ENCODE measurements around the gene UBE2J2. TPM values are rescaled to one million over a fixed set of nuclear protein-coding genes. Genes with fewer than 3 reads are reported as not detected.
A peak's percentile ranks its signal among the peaks of the same experiment; 100 is the strongest.

UBE2J2 gene
- total RNA-seq, 1 donor from 2014 or later: 25.2 TPM

DNA sequence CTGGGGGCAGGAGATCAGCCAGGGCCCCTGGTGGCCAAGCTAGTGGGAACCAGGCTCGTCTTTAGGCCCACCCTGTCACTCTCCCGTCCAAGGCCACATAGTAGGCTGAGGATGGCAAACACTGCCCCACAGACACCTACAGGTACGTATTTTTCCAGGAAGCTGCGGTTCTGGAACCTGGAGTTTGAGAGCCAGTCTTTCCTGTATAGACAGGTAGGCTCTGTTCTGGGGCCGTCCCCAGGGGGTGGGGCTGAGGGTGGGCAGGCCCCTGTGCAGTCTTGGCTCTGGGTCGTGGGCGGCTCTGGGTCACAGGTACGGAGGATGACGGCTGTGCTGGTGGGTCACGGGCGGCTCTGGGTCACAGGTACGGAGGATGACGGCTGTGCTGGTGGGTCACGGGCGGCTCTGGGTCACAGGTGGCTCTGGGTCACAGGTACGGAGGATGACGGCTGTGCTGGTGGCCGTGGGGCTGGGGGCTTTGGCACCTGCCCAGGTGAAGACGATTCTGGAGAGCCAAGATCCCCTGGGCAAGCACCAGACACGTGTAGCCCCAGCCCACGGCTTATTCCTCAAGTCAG lies 36.9 kb upstream of the UBE2J2 start:
- TF ChIP-seq, protein P1, sequence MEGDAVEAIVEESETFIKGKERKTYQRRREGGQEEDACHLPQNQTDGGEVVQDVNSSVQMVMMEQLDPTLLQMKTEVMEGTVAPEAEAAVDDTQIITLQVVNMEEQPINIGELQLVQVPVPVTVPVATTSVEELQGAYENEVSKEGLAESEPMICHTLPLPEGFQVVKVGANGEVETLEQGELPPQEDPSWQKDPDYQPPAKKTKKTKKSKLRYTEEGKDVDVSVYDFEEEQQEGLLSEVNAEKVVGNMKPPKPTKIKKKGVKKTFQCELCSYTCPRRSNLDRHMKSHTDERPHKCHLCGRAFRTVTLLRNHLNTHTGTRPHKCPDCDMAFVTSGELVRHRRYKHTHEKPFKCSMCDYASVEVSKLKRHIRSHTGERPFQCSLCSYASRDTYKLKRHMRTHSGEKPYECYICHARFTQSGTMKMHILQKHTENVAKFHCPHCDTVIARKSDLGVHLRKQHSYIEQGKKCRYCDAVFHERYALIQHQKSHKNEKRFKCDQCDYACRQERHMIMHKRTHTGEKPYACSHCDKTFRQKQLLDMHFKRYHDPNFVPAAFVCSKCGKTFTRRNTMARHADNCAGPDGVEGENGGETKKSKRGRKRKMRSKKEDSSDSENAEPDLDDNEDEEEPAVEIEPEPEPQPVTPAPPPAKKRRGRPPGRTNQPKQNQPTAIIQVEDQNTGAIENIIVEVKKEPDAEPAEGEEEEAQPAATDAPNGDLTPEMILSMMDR (IDR thresholded peaks at IDR 0.05): no peak
- intact Hi-C loops (cut with DNase I): no loop called here
- DNase-seq (ENCODE audit: low spot score in 2 of 2): no peak
- Histone ChIP-seq H3K4me1 (peaks cover 15 to 31% of the 10 kb centered on the region in 2 donors), H3K4me3 (no peak overlapping the region), H3K27ac (peak overlapping the region in 1 of 2 donors; percentile 95), H3K36me3 (peaks cover 46 to 54% of the 10 kb centered on the region in 2 donors), H3K9me3 (no peaks in the 10 kb centered on the region), H3K27me3 (no peaks in the 10 kb centered on the region)

DNA sequence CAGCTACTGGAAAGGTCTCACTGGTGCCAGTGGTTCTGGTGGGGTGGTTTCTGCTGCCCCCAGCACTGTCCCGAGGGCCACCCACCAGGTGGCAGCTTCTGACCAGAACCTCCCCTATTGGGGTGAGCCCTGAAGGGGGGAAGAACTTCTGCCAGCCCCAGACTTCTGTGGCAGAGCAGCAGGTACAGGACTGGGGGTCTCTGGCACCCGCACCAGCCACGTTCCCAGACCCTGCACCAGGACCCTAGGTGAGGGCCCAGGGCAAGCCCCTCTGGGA lies 36.4 kb upstream of the UBE2J2 start:
- Histone ChIP-seq H3K4me1 (peaks cover 19 to 37% of the 10 kb centered on the region in 2 donors), H3K27me3 (no peaks in the 10 kb centered on the region), H3K9me3 (no peaks in the 10 kb centered on the region), H3K27ac (peak overlapping the region; percentile 95), H3K4me3 (no peak overlapping the region), H3K36me3 (peaks cover 43 to 52% of the 10 kb centered on the region in 2 donors)
- intact Hi-C loops (cut with DNase I): no loop called here
- TF ChIP-seq, protein P1 (IDR thresholded peaks at IDR 0.05): peak in 1 of 3 experiments; percentile 5
- no peak for DNase-seq (ENCODE audit: low spot score in 2 of 2)

DNA sequence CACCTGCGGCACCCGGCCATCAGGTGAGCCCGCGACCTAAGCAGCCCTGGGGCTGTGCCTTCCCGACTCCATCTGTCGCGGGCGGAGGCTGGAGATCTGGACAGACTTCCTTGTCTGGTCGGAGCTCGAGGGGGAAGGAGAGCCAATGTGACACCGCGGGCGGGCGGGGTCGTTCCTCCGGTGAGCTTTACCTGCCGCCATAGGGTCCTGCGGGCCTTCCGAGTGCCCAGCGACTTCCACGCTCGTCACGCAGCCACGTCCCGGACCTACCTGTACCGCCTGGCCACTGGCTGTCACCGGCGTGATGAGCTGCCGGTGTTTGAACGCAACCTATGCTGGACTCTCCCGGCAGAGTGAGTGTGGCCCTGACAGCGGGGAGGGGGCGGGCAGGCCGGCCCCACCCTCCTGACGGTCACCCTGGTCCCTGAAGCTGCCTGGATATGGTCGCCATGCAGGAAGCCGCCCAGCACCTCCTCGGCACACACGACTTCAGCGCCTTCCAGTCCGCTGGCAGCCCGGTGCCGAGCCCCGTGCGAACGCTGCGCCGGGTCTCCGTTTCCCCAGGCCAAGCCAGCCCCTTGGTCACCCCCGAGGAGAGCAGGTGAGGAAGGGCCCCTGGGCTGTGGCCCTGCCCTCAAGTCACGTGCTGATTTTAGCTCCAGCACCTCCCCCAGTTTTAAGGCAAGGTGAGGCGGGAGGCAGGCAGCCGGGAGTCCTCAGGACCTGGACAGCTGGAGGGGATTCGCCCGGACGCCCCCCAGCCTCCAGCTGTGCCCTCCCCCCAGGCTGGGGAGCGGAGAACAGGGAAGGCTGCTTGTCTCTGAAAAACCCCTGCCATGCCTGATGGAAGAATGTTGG lies 35.8 kb upstream of the UBE2J2 start:
- H3K27ac ChIP-seq: peak overlapping the region; percentile 95
- peaks cover 38 to 47% of the 10 kb centered on the region in 2 donors for H3K36me3 ChIP-seq
- TF ChIP-seq, protein P1 (IDR thresholded peaks at IDR 0.05): no peak
- H3K9me3 ChIP-seq: no peaks in the 10 kb centered on the region
- intact Hi-C loops (cut with DNase I): loop anchor here (2.0 to 5.0 kb wide), 4 partner anchors 15 to 77 kb away; partner anchors contain the start of genes AURKAIP1, B3GALT6, CPTP and DVL1
- peak overlapping the region; percentile 94 to 99 for H3K4me3 ChIP-seq
- no peaks in the 10 kb centered on the region for H3K27me3 ChIP-seq
- H3K4me1 ChIP-seq: peaks cover 25 to 40% of the 10 kb centered on the region in 2 donors
- no peak for DNase-seq (ENCODE audit: low spot score in 2 of 2)

DNA sequence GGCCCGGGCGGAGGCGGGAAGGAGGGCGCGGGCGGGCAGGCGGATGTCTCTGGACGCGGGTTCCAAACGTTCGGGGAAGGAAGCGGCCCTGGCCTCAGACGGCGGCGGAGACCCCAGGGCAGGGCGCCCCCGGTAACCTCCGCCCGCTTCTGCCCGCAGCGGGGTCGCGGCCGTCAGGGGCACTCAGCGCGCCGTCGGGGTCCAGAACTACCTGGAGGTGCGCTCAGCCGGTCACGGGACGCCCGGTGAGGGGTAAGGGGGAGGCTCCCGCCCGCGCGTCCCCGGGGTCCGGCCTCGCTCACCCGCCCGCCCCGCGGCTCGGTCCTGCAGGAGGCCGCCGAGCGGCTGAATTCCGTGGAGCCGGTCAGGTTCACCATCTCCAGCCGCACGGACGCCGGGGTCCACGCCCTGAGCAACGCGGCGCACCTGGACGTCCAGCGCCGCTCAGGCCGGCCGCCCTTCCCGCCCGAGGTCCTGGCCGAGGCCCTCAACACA lies 35.1 kb upstream of the UBE2J2 start:
- peak overlapping the region; percentile 94 to 99 for H3K4me3 ChIP-seq
- H3K4me1 ChIP-seq: peaks cover 25 to 40% of the 10 kb centered on the region in 2 donors
- peak overlapping the region; percentile 95 for H3K27ac ChIP-seq
- H3K9me3 ChIP-seq: no peaks in the 10 kb centered on the region
- intact Hi-C loops (cut with DNase I): loop anchor here (1.0 to 5.0 kb wide), 5 partner anchors 16 to 306 kb away; partner anchors contain the start of genes AURKAIP1, B3GALT6, CPTP and DVL1
- TF ChIP-seq, protein P1 (IDR thresholded peaks at IDR 0.05): no peak
- peaks cover 31 to 40% of the 10 kb centered on the region in 2 donors for H3K36me3 ChIP-seq
- no peaks in the 10 kb centered on the region for H3K27me3 ChIP-seq
- DNase-seq (ENCODE audit: low spot score in 2 of 2): no peak

DNA sequence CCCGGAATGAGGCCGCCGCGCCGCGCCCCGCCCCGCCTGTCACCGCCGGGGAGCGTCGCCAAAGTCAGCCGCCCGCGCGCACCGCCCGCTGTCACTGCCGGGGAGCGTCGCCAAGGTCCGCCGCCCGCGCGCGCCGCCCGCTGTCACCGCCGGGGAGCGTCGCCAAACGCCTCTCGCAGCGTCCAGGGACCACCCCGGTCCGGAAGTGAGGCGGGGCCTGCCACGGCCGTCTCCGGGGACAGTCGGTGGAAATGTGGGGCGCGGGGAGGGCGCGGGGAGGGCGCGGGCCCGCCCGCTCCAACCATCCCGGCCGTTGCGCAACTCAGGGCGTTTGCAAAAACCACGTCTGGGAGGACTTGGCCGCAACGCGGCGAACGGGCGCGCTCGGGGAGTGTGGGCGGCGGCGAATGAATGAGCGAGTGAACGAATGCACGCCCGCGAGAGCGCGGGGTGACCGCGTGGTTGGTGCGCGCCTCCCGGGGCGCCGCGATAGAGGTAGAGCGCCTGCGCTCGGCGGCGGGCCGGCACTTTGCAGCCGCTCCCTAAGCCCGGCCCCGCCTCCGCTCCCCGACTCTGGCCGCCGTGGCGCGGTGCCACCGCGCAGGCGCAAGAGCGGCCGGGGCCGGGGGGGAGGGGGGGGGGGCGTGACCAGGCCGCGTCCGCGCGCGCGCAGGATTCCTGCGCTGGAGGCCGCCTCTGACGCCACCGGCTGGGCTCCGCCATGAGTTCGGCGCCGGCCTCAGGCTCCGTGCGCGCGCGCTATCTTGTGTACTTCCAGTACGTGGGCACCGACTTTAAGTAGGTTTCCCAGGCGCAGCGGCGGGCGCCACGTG lies 34.5 kb upstream of the UBE2J2 start, which contains the start of the genes ACAP3 and PUSL1:
TSS of gene ACAP3 (minus strand) at position 8 of the 833 bp plus-strand sequence. CDS start 115 bp downstream, outside the sequence.
TSS of gene PUSL1 (plus strand) at position 675 of the 833 bp plus-strand sequence. CDS start at position 722, 47 bp downstream.
- Histone ChIP-seq H3K27ac (peak within 1 kb of the TSS; percentile 95), H3K36me3 (peaks cover 24 to 33% of the 10 kb centered on the region in 2 donors), H3K9me3 (no peaks in the 10 kb centered on the region), H3K27me3 (no peaks in the 10 kb centered on the region), H3K4me3 (peak within 1 kb of the TSS; percentile 94 to 99), H3K4me1 (peaks cover 25 to 40% of the 10 kb centered on the region in 2 donors)
- peak; percentile 63 to 92 for DNase-seq (ENCODE audit: low spot score in 2 of 2)
- TF ChIP-seq, protein P1 (IDR thresholded peaks at IDR 0.05): peak in 1 of 3 experiments; percentile 4
- intact Hi-C loops (cut with DNase I): loop anchor here (1.0 to 5.0 kb wide), 5 partner anchors 17 to 307 kb away; partner anchors contain the start of genes AURKAIP1, B3GALT6, CPTP and DVL1
